GM19193 (cell line): ENCODE data around the gene HSP90AA1.

Source experiments
- POLR2A ChIP-seq: IDR thresholded peaks from 4 replicates; pipeline ENCODE4 v1.6.1; 2011; ENCODE audit not compliant: insufficient read depth, insufficient read length; ENCODE audit errors: extremely low read depth

HSP90AA1 gene

DNA sequence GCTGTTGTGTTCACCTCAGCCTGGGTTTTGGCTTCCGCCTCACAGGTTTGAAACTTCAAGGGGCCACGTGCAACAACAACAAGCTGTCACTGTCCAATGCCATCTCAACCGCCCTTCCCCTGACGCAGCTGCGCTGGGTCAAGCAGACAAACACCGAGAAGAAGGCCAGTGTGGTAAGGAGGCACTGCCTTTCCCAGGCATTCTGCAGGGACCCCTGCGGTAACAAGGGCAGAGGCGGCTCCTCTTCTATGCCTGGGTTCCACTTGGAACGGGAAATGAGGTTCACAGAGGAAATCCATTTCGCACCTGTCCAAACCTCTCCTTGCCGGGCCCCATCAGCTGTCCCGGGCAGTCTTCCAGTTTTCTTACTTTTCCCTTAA, 36.8 kb downstream of the HSP90AA1 start:
- no peak for TF ChIP-seq POLR2A

DNA sequence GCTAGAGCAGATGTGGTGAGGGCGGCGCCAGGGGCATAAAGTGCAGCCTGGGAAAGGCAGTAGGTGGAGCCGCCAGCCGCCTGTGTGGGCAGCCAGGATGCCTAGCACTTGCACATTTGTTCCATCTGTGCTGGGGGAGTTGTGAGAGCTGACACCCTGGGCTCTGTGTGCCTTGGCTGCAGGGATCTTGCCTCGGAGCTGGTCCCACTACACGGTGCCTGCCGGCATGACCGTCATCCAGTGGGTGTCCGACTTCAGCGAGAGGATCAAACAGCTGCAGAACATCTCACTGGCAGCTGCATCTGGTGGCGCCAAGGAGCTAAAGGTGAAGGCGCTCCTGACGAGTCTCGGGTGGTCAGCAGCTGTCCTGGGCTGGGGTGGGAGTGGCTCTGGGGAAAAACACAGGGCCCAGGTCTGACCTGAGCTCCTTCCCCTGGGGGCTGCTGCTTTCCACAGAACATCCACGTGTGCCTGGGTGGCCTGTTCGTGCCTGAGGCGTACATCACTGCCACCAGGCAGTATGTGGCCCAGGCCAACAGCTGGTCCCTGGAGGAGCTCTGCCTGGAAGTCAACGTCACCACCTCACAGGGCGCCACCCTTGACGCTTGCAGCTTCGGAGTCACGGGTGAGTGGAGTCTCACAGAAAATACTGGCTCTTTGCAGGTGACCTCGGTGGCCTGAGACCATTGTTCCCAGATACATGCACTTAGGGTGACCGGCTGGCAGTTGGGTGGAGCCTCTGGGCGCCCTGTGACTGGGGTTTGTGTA, 37.4 kb downstream of the HSP90AA1 start:
- TF ChIP-seq POLR2A = no peak

- no peak for TF ChIP-seq POLR2A
Observed at GRCh38 chr14:102047808-102048540, 38.9 kb downstream of the HSP90AA1 start.

GRCh38 chr14:102046337-102047278, 40.2 kb downstream of the HSP90AA1 start:
- TF ChIP-seq POLR2A = no peak

- TF ChIP-seq POLR2A = no peak
Observed at GRCh38 chr14:102044566-102044965, 42.3 kb downstream of the HSP90AA1 start.

- TF ChIP-seq POLR2A = no peak
Observed at GRCh38 chr14:102043251-102044025, 43.4 kb downstream of the HSP90AA1 start.

GRCh38 chr14:102042699-102043098, 44.1 kb downstream of the HSP90AA1 start:
- TF ChIP-seq POLR2A = no peak

GRCh38 chr14:102040153-102040552, 46.7 kb downstream of the HSP90AA1 start:
- TF ChIP-seq POLR2A = no peak

DNA sequence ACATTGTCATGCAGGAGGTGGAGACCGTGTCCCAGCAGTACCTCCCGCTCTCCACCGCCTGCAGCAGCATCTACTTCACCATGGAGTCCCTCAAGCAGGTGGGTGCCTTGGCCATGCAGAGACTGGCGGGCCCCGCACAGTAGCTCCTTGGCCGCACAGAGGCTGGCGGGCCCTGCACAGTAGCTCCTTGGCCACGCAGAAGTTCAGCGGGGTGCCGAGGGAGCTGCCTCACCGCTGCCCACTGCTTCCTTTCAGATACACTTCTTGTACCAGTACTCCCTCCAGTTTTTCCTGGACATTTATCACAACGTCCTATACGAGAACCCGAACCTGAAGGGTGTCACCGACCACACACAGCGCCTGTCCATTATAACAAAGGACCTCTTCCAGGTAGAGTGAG, 47.7 kb downstream of the HSP90AA1 start:
- TF ChIP-seq POLR2A = no peak

DNA sequence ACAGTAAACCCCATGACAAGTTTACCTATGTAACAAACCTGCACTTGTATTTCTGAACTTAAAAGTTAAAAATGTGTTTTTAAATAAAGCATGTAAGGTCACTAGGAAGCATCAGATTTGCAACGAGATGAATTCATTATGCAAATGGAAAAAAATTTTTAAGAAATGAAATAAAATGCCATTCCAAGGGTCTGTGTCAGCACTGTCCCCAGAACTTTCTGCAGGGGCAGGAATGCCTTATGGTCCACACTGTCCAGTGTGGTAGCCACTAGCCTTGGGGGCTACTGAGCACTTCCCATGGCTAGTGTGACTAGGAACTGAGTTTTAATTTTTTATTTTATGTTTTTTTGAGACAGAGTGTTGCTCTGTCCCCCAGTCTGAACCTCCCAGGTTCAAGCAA, 49.2 kb downstream of the HSP90AA1 start:
- TF ChIP-seq POLR2A = no peak

DNA sequence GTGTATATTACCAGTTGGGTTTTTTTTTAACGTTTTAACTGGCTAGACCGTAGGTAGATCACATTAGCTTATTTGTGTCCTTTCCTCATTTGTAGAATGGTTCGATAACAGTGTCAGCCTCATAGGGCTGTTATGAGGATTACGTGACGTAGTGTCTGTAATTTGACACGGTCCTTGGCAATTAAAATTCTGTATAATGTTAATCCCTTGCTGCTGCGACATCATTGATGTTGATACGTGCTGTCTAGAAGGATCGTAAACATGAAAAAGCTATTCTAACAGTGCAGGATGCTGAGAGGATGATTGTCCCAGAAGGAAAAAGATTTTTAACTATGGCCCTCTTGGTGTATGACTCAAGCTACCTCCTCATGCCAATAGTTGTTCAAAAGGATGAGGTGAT, 50.9 kb downstream of the HSP90AA1 start:
- TF ChIP-seq POLR2A = no peak

- TF ChIP-seq POLR2A = no peak
Observed at GRCh38 chr14:102034301-102034700, 52.5 kb downstream of the HSP90AA1 start.

DNA sequence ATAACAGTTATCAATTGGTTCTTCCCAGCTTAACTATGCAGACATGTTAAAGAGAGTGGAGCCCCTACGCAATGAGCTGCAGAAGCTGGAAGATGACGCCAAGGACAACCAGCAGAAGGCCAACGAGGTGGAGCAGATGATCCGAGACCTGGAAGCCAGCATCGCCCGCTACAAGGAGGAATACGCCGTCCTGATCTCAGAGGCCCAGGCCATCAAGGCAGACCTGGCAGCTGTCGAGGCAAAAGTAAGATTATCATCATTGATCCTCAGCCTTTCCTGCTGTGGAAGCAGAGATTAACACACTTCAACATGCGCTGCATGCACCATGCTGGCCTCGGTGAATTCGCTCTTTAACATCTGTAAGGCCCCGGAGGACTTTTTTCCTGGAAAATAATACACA, 53.6 kb downstream of the HSP90AA1 start:
- no peak for TF ChIP-seq POLR2A
